ENCODE measurements around the gene CHRNE.

The CHRNE gene

DNA sequence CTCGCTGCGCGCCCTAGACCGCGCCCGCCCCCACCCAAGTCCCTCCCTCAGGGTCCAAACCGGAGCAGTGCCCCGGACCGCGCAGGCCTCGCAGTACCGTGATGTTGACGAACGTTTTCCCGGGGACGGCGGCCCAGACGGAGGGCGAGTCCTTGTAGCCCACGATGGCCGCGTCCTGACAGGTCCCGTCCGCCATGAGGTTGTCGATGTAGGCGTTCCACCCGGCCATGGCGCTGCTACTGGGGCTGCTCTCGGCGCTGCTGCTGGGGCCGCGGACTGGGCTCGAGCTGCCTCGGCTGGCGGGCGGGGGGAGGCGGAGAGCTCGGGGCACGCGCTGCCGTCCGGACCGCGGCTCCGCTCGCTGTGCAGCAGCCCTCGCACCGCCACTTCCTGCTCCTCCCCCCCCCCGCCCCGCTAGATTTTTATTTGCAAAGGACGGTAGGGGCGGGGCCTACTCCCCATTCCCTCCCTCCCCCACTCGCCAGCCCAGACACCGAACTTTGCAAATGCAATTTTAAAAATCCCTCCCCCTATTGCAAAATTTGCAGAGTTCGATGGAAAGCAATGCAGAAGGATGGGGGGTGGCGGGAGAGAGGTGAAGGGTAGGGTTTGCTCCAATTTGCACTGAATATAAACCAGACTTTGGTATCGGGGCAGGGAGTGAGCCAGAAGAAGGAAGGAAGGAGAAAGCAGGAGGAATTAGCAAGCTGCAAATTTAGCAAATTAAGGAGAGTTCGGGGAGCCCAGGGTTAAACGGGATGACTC is 45.5 kb upstream of the CHRNE start, which contains the start of gene PFN1:
PFN1 (minus strand) TSS at position 365 of the 765 bp plus-strand sequence; CDS start at position 229, 136 bp downstream.
- peak within 1 kb of the TSS; percentile 96 for H3K4me3 ChIP-seq (ENCODE audit: low read depth, low read length)
- peak; percentile 95 for DNase-seq (ENCODE audit: low read depth, low spot score)
- in situ Hi-C loops (cut with HindIII; ENCODE audit: low sequenced_read_pairs) = no loop called here
- TF ChIP-seq, protein P1, sequence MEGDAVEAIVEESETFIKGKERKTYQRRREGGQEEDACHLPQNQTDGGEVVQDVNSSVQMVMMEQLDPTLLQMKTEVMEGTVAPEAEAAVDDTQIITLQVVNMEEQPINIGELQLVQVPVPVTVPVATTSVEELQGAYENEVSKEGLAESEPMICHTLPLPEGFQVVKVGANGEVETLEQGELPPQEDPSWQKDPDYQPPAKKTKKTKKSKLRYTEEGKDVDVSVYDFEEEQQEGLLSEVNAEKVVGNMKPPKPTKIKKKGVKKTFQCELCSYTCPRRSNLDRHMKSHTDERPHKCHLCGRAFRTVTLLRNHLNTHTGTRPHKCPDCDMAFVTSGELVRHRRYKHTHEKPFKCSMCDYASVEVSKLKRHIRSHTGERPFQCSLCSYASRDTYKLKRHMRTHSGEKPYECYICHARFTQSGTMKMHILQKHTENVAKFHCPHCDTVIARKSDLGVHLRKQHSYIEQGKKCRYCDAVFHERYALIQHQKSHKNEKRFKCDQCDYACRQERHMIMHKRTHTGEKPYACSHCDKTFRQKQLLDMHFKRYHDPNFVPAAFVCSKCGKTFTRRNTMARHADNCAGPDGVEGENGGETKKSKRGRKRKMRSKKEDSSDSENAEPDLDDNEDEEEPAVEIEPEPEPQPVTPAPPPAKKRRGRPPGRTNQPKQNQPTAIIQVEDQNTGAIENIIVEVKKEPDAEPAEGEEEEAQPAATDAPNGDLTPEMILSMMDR (IDR thresholded peaks at IDR 0.05; ENCODE audit: low read depth, low read length) = no peak

DNA sequence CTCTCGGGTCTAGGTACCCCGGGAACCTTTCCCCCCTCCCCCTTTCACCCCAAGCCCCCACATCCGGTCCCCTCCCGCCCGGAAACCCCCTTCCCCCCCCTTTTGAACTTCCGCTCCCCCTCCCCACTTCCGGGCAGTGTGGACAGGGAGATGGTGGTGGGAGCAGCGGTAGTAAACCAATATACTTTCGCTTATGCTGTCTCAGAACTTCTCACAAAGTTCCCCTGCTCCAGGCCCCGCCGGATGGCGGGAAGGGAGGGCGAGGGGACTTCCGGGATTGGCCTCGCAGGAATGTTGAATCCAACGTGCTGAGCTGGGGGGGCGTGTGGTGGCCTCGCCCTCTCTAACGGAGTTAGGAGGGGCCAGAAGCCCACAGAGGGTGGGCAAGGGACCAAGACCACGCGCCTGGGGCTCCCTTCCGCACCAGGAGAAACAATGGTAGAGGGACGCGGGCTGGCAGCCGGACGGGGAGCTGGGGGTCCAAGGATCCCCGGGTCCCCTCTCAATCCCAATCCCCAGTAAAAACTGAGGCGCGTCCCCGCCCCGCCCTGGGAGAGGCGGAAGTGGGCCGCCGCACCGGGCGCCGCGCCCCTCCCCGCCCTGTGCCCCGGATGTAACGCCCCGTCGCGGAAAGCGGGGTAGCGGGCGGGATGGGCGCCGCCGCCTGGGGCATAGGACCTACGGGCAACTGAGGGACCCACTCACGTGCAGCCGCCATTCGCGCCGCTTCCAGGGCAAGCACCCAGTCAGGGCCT is 44.7 kb upstream of the CHRNE start:
- in situ Hi-C loops (cut with HindIII; ENCODE audit: low sequenced_read_pairs) = no loop called here
- peak; percentile 57 for DNase-seq (ENCODE audit: low read depth, low spot score)
- TF ChIP-seq, protein P1 (IDR thresholded peaks at IDR 0.05; ENCODE audit: low read depth, low read length) = no peak
- H3K4me3 ChIP-seq (ENCODE audit: low read depth, low read length) = peak overlapping the region; percentile 96

DNA sequence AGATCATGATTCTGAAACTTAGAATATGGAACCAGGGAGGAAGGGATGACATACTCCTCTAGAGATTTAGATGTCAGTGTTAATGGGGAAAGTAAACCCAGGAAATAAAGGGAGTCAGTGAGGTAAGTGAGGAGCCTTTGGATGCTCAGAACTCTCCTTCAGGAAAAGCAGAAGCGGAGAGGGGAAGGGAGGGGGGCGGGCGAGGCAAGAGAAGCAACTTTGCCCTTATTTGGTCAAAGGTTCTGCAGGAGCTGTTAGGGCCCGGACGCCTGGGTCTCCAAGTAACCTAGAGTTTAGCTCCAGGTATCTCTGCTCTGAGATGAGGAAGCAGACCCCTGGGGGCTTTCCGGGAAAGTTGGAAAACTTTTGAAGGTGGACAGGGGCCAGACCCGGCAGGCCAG is 44.1 kb upstream of the CHRNE start:
- TF ChIP-seq, protein P1 (IDR thresholded peaks at IDR 0.05; ENCODE audit: low read depth, low read length) = no peak
- peak overlapping the region; percentile 96 for H3K4me3 ChIP-seq (ENCODE audit: low read depth, low read length)
- DNase-seq (ENCODE audit: low read depth, low spot score) = no peak
- in situ Hi-C loops (cut with HindIII; ENCODE audit: low sequenced_read_pairs) = no loop called here

DNA sequence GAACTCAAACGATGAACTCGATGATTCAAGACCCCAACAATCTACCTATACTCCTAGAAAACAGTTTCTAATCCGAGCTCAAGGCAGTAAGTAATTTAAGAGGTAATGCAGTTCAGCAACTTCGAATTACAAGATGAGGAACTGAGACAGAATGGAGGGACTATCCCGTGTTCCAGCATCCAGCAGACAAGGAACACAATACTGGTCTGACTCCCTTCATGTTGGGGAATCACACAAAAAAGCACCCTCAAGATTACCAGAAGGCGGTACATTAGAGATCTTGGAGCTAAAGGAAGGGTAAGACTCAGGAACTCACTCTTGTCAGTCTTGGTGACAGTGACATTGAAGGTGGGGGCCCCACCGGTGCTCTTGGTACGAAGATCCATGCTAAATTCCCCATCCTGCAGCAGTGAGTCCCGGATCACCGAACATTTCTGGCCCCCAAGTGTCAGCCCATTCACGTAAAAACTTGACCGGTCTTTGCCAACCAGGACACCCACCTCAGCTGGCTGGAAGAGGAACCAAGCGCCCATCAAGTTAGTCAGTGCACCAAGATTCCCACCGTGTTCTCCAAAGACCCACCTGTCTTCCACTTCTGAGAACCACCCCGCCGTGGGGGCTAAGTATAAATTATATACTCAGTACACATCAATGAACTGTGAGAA is 43.5 kb upstream of the CHRNE start:
- in situ Hi-C loops (cut with HindIII; ENCODE audit: low sequenced_read_pairs) = no loop called here
- H3K4me3 ChIP-seq (ENCODE audit: low read depth, low read length) = peak overlapping the region; percentile 96
- no peak for DNase-seq (ENCODE audit: low read depth, low spot score)
- TF ChIP-seq, protein P1 (IDR thresholded peaks at IDR 0.05; ENCODE audit: low read depth, low read length) = no peak

DNA sequence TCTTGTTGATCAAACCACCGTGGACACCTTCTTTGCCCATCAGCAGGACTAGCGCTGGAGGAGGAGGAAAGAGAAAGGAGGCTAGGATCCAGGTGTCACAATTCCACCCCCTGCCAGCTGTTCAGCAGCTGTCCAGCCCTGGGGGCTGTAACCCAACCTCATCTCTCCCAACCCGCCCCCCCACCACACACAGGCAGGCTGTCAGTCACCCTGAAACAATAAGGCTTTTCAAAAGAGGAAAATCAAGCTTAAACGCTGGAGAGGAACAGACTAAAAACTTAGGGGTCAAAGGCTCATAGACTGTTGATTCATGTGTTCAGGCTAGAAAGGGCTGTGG is 43.0 kb upstream of the CHRNE start:
- peak overlapping the region; percentile 96 for H3K4me3 ChIP-seq (ENCODE audit: low read depth, low read length)
- DNase-seq (ENCODE audit: low read depth, low spot score) = no peak
- in situ Hi-C loops (cut with HindIII; ENCODE audit: low sequenced_read_pairs) = no loop called here
- TF ChIP-seq, protein P1 (IDR thresholded peaks at IDR 0.05; ENCODE audit: low read depth, low read length) = no peak

DNA sequence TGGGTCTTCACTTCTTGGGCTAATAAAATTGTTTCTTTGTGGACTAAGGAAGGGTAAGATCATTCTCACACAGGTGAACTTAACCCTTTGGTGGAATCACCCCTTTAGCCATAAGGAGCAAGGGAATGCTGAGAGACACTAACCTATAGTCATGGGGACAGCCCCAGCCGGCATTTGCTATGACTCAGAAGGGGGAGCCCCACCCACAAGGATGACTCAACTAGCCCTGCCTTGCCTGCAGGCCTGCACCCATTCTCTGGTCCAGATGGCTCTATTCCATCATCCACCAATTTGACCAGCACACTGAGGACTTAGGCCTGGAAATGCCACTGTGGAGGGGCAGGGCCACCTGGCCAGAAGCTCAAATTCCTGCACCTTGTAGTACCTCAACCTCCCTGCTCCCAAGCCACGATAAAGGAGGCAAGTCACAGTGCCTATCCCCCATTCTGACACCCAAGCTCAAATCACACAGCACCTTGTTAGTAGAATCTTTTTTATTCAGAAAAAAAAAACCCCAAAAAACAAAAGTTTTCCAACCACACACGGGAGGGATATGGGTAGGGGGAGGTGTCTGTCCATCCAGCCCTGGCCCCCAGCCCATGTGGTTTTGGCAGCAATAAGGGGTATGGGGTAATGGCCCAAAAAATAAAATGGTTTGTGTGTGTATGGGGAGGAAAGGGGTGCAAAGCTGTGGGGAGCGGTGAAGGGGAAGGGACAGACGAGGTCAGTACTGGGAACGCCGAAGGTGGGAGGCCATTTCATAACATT is 42.5 kb upstream of the CHRNE start:
- DNase-seq (ENCODE audit: low read depth, low spot score) = peak; percentile 86
- in situ Hi-C loops (cut with HindIII; ENCODE audit: low sequenced_read_pairs) = no loop called here
- H3K4me3 ChIP-seq (ENCODE audit: low read depth, low read length) = no peak overlapping the region
- TF ChIP-seq, protein P1 (IDR thresholded peaks at IDR 0.05; ENCODE audit: low read depth, low read length) = no peak

Data from astrocyte of the spinal cord (primary cell).